OCI-LY7 (cell line): ENCODE measurements around the gene USF2. TPM values are rescaled to one million over a fixed set of nuclear protein-coding genes. Genes with fewer than 3 reads are reported as not detected.

ENCODE experiments used
- BruUV-seq: library from RNA; stranded (reverse); fragments of 400-500 nt; replicated peaks from 2 replicates; lab custom pipeline; 2021; lab: Mats Ljungman, UMichigan
- CTCF ChIA-PET: fragments of 300-600 bp; sonication (Branson Sonifier 250); formaldehyde crosslinking; loops from one replicate; lab custom pipeline; 2022; ENCODE audit warnings: antibody characterized with exemption; ENCODE audit not compliant: unreplicated experiment; lab: Charles Lee
- POLR2A ChIA-PET: fragments of 300-600 bp; sonication (Branson Sonifier 250); formaldehyde crosslinking; loops from one replicate; lab custom pipeline; 2022; ENCODE audit warnings: antibody characterized with exemption; lab: Charles Lee
- DNase-seq: peaks from one replicate; pipeline ENCODE4 v3.0.0-alpha.2; 2015; ENCODE audit warnings: low spot score
- H2AFZ ChIP-seq: fragments of 200-600 bp; sonication (generic), shearing (Covaris generic); 2 replicates; pipeline ENCODE4 v1.6.1; 2014; ENCODE audit warnings: mild to moderate bottlenecking, antibody characterized with exemption, low read length, moderate library complexity
- H3K27ac ChIP-seq: fragments of 200-600 bp; sonication (generic); 2 replicates; pipeline ENCODE4 v1.5.1; 2014; ENCODE audit warnings: mixed run types, low read depth, mild to moderate bottlenecking, moderate library complexity, low read length, inconsistent platforms; ENCODE audit not compliant: poor library complexity, severe bottlenecking
- H3K36me3 ChIP-seq: fragments of 200-600 bp; sonication (generic); 2 replicates; pipeline ENCODE4 v1.6.1; 2014; ENCODE audit warnings: mild to moderate bottlenecking, antibody characterized with exemption, low read length, moderate library complexity, mixed read lengths; ENCODE audit not compliant: insufficient read depth
- H3K4me1 ChIP-seq: fragments of 200-600 bp; sonication (generic); 2 replicates; pipeline ENCODE4 v1.5.1; 2014; ENCODE audit warnings: mild to moderate bottlenecking, low read length; ENCODE audit not compliant: insufficient read depth, poor library complexity, severe bottlenecking
- H3K4me2 ChIP-seq: fragments of 200-600 bp; sonication (generic); 2 replicates; pipeline ENCODE4 v1.6.1; 2014; ENCODE audit warnings: mild to moderate bottlenecking, low read length
- H3K4me3 ChIP-seq: fragments of 200-600 bp; sonication (generic); 2 replicates; pipeline ENCODE4 v1.5.1; 2014; ENCODE audit warnings: mild to moderate bottlenecking, low read depth, low read length; ENCODE audit not compliant: poor library complexity, severe bottlenecking
- H3K79me2 ChIP-seq: fragments of 200-600 bp; sonication (generic); 2 replicates; pipeline ENCODE4 v1.6.1; 2016; ENCODE audit warnings: low read depth, mild to moderate bottlenecking, low read length, moderate library complexity, mixed read lengths; ENCODE audit not compliant: insufficient read depth
- H3K9me2 ChIP-seq: fragments of 200-600 bp; sonication (generic); 2 replicates; pipeline ENCODE4 v1.6.1; 2016; ENCODE audit warnings: mild to moderate bottlenecking, low read length, mixed read lengths; ENCODE audit not compliant: insufficient read depth
- H3K9me3 ChIP-seq: fragments of 200-600 bp; sonication (generic); 2 replicates; pipeline ENCODE4 v1.6.1; 2014; ENCODE audit warnings: mild to moderate bottlenecking, mixed run types, low read length, mixed read lengths
- H4K20me1 ChIP-seq: fragments of 200-600 bp; sonication (generic); 2 replicates; pipeline ENCODE4 v1.6.1; 2014; ENCODE audit warnings: mild to moderate bottlenecking, antibody characterized with exemption, low read length, moderate library complexity, mixed read lengths; ENCODE audit not compliant: insufficient read depth
- EZH2phosphoT487 ChIP-seq: fragments of 200-600 bp; sonication (generic); IDR thresholded peaks from 2 replicates; pipeline ENCODE4 v1.6.1; 2018; ENCODE audit warnings: low read depth, borderline replicate concordance, mild to moderate bottlenecking, mixed run types, antibody characterized with exemption, low read length, moderate library complexity, mixed read lengths
- intact Hi-C: fragments of 100-400 bp; cut with micrococcal nuclease; formaldehyde crosslinking; loops from one replicate; pipeline ENCODE4 v1.10.0; 2022; ENCODE audit not compliant: unreplicated experiment
- total RNA-seq, 2 experiments: library from RNA; depleted of rRNA in 1 of 2; stranded (reverse); fragments of >200 nt in 1 of 2; shearing (Covaris generic) in 1 of 2; gene quantifications; 2 replicates each; pipeline ENCODE4 v1.2.3, GENCODE V29; 2014 to 2022
- TF ChIP-seq, protein P1 (sequence below): fragments of 200-600 bp; sonication (generic); conservative IDR thresholded peaks from 2 replicates; pipeline ENCODE4 v1.5.1; 2014; ENCODE audit warnings: mild to moderate bottlenecking, antibody characterized with exemption, low read length, moderate library complexity, mixed read lengths

USF2 gene
- total RNA-seq, 2 experiments from 2014 or later: 105 to 155 TPM

DNA sequence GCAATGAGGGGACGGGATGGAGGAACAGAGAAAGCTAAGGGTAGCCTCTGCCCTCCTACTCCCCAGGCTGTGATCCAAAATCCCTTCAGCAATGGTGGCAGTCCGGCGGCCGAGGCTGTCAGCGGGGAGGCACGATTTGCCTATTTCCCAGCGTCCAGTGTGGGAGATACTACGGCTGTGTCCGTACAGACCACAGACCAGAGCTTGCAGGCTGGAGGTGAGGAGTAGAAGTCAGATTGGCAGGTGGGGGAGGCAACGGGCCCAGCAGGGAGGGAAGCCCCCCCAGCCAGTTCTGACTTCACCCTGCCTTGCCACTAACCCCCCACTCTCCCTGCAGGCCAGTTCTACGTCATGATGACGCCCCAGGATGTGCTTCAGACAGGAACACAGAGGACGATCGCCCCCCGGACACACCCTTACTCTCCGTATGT, 1.6 kb downstream of the USF2 start:
- H3K79me2 ChIP-seq: peaks cover 9% of the 10 kb centered on the region; the same call in 1 of the 2 replicates
- TSS peak; percentile 39 for BruUV-seq
- H3K4me3 ChIP-seq: peak overlapping the region; percentile 75
- POLR2A ChIA-PET: no interaction called here
- peak overlapping the region; percentile 62 for H3K4me2 ChIP-seq
- no peaks in the 10 kb centered on the region for H3K9me2 ChIP-seq
- H3K9me3 ChIP-seq: no peaks in the 10 kb centered on the region
- TF ChIP-seq, protein P1, sequence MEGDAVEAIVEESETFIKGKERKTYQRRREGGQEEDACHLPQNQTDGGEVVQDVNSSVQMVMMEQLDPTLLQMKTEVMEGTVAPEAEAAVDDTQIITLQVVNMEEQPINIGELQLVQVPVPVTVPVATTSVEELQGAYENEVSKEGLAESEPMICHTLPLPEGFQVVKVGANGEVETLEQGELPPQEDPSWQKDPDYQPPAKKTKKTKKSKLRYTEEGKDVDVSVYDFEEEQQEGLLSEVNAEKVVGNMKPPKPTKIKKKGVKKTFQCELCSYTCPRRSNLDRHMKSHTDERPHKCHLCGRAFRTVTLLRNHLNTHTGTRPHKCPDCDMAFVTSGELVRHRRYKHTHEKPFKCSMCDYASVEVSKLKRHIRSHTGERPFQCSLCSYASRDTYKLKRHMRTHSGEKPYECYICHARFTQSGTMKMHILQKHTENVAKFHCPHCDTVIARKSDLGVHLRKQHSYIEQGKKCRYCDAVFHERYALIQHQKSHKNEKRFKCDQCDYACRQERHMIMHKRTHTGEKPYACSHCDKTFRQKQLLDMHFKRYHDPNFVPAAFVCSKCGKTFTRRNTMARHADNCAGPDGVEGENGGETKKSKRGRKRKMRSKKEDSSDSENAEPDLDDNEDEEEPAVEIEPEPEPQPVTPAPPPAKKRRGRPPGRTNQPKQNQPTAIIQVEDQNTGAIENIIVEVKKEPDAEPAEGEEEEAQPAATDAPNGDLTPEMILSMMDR: no peak
- TF ChIP-seq EZH2phosphoT487: no peak
- intact Hi-C loops: no loop called here
- CTCF ChIA-PET: no interaction called here
- H2AFZ ChIP-seq: no peak overlapping the region
- no peak for DNase-seq
- H3K36me3 ChIP-seq: peaks cover 72% of the 10 kb centered on the region
- H3K4me1 ChIP-seq: peaks cover 35% of the 10 kb centered on the region
- no peaks in the 10 kb centered on the region for H4K20me1 ChIP-seq
- H3K27ac ChIP-seq: no peak overlapping the region

DNA sequence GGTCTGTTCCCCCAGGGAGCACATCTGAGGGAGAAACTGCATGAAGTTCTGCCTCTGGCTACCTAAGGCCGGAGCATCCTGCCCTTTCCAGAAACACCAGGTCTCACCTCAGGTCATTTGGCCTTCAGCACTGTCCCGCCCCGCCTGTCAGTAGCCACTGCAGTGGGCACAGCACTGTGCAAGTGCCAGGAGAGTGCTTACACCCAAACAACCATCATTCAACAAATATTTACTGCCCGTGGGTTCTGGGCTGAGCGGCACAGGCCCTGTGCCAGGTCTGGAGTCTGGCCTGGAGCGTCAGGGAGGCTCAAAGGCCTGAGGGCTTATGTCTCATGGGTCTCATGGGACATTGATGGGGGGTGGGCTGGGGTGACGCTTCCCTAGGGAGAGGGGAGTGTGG, 2.8 kb downstream of the USF2 start:
- ChIA-PET CTCF (no interaction called here), POLR2A (no interaction called here)
- no peak overlapping the region for H3K4me3 ChIP-seq
- H2AFZ ChIP-seq: no peak overlapping the region
- TF ChIP-seq EZH2phosphoT487: no peak
- TF ChIP-seq, protein P1: no peak
- H3K27ac ChIP-seq: no peak overlapping the region
- peaks cover 9% of the 10 kb centered on the region; the same call in 1 of the 2 replicates for H3K79me2 ChIP-seq
- no peaks in the 10 kb centered on the region for H3K9me3 ChIP-seq
- H3K9me2 ChIP-seq: no peaks in the 10 kb centered on the region
- H3K4me2 ChIP-seq: no peak overlapping the region
- intact Hi-C loops: no loop called here
- no peaks in the 10 kb centered on the region for H4K20me1 ChIP-seq
- no TSS peak for BruUV-seq
- H3K4me1 ChIP-seq: peaks cover 23% of the 10 kb centered on the region
- peaks cover 69% of the 10 kb centered on the region for H3K36me3 ChIP-seq
- DNase-seq: no peak

DNA sequence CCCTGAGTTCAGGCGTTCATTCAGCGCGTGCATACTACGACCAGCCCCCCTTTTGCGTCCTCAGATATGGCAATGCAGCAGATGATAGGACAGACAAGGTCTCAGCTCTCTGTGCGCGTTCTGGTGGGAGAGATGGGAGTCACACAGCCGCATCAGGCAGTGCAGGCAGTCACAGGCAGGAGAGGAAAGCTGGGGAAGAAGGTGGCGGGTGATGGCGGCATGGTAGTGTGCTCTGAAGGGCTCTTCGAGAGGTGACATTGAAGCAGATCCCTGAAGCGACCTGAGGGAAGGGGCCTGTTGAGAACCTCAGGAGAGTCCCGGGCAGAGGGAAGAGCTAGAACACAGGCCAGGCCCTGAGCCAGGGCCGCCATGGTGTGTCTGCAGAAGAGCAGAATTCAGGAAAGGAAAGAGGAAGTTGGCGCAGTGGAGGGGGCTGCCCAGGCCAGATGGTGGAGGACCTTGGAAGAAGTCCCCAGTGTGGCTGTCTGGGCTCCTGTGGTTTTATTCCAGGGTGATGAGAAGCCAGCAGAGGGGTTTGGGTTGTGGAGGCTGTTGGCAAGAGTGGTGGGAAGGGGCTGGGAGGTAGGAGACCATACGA, 3.5 kb downstream of the USF2 start:
- Histone ChIP-seq H3K4me3 (no peak overlapping the region), H3K9me2 (no peaks in the 10 kb centered on the region), H4K20me1 (no peaks in the 10 kb centered on the region), H3K4me2 (no peak overlapping the region), H2AFZ (no peak overlapping the region), H3K27ac (no peak overlapping the region), H3K4me1 (peaks cover 16% of the 10 kb centered on the region), H3K79me2 (peaks cover 6% of the 10 kb centered on the region; the same call in 1 of the 2 replicates), H3K36me3 (peaks cover 74% of the 10 kb centered on the region), H3K9me3 (no peaks in the 10 kb centered on the region)
- intact Hi-C loops: no loop called here
- ChIA-PET CTCF (no interaction called here), POLR2A (interaction anchor here (0.5 kb wide), 1 partner anchor 67 kb away, joined by 3 read pairs; no protein-coding TSS in a partner anchor)
- TF ChIP-seq, protein P1: no peak
- TF ChIP-seq EZH2phosphoT487: no peak
- no TSS peak for BruUV-seq
- no peak for DNase-seq
